Measurements from ENCODE around the gene LY86.

LY86 gene

DNA sequence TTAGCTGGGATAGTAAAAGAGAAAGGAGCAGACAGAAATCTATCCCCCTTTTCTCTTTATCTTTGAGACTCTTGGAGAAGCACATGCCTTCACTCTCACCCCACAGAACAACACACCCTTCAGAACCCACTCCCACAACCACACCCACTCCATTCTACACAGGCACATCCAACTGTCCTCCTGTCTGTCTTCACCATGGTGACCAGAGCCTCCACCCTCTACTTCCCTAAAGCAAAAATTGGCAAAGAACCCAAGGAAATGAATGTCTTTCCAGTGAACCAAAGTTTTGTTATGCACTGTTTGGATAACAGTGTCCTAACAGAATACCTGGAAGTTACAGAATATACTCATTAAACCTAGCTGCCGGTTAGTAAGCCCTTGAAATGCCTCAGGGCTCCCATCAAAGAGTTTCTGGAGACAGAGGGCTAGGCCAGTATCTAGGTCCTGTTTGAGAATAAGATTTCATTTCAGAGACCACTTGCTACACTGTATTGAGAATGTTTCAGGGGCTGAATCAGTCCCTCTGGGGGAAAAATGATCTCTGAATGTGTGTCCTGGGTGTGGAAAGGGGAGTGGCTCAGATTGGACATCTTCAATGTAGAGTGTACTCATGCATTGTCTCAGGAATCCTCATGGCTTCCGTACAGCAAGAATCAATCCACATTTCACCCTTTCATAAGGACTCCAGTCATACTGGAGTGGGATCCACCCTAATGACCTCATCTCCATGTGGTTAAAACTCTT is 101.1 kb downstream of the LY86 start:
- Mint-ChIP-seq H3K9me3 (no peaks in the 10 kb centered on the region), H3K4me1 (peaks cover 13% of the 10 kb centered on the region), H3K27me3 (no peaks in the 10 kb centered on the region), H3K4me3 (no peak overlapping the region), H3K27ac (no peak overlapping the region), H3K36me3 (ENCODE audit: low read depth) (no peaks in the 10 kb centered on the region)
- ATAC-seq (no peak), DNase-seq (no peak)

DNA sequence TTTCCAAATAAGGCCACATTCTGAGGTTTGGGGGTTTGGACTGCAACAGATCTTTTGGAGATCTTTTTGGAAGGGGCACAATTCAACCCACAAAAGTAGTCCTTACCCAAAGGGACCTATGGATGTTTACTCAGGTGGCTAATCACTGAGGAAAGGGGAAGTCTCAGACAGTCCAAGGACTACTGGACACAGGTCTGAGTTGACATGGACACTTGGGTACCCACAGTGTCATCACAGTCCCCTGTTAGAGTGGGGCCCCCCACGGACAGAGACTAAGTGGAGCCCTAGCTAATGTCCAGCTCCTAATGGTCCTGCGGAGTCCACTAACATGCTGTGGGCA is 101.6 kb downstream of the LY86 start:
- ATAC-seq, result no peak
- Mint-ChIP-seq H3K27me3 (no peaks in the 10 kb centered on the region), H3K9me3 (no peaks in the 10 kb centered on the region), H3K27ac (no peak overlapping the region), H3K36me3 (ENCODE audit: low read depth) (no peaks in the 10 kb centered on the region), H3K4me1 (peaks cover 8% of the 10 kb centered on the region), H3K4me3 (no peak overlapping the region)
- no peak for DNase-seq

DNA sequence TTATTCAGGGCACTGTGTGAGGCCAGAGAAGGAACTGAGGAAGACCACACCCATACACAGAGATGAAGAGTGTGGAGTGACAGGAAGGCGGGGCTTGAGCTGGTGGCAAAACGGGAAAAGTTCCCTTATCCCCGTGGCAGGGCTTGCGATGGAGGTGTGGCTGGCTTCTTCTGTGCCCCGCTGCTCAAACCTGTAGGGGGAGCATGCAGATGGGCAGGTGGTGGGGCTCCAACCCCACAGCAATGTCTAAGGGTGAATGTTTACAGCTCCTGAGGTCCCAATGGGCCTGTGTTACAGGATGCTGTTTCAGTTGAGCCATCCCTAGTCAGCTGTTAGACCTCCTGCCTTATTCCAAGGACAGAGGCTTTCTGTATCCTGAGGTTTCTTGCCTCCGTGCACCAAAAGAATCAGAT is 105.9 kb downstream of the LY86 start:
- H3K36me3 Mint-ChIP-seq (ENCODE audit: low read depth), result no peaks in the 10 kb centered on the region
- peaks cover 5% of the 10 kb centered on the region for H3K27me3 Mint-ChIP-seq
- no peak for DNase-seq
- H3K9me3 Mint-ChIP-seq, result no peaks in the 10 kb centered on the region
- H3K4me1 Mint-ChIP-seq, result no peaks in the 10 kb centered on the region
- no peak overlapping the region for H3K4me3 Mint-ChIP-seq
- H3K27ac Mint-ChIP-seq, result no peak overlapping the region
- no peak for ATAC-seq

DNA sequence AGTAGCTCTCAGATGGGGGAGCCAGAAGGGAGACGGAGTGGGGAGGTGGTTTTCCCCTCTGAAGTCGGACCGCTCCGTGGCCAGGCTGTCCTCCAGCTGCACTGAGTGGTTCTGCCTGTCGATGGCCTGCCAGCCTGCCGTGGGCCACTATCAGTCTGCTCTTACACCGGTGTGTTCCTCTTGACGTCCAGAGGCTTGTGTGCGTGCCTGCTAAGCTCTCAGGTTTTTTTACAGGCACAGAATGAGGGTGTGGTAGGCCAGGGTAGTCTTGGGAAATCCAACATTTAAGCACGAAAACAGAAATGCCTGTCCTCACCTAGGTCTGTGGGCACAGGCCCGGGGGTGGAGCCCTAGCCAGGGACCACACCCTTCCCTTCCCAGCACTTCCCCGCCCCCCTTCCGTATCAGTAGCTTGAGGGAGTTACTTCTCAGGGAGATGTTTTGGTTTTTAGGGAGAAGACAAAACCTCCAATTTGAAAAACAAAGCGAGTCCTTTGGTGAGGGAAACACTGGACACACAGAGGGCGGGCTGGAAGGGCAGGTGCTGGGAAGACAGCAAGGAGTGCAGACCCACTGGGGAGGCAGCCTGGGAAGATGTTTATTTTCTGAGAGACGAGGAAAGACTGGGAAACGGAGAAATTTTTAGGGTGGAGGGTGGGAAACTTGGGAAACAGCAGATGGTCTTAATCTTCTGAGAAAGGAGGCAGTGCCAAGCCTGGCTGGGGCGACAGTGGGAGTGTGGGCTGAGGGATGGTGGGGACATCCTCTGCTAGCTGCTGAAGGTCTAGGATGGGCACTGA is 106.5 kb downstream of the LY86 start:
- H3K27ac Mint-ChIP-seq, result no peak overlapping the region
- ATAC-seq, result no peak
- no peak for DNase-seq
- H3K36me3 Mint-ChIP-seq (ENCODE audit: low read depth), result no peaks in the 10 kb centered on the region
- no peaks in the 10 kb centered on the region for H3K9me3 Mint-ChIP-seq
- H3K4me3 Mint-ChIP-seq, result no peak overlapping the region
- peaks cover 7% of the 10 kb centered on the region for H3K27me3 Mint-ChIP-seq
- no peaks in the 10 kb centered on the region for H3K4me1 Mint-ChIP-seq

DNA sequence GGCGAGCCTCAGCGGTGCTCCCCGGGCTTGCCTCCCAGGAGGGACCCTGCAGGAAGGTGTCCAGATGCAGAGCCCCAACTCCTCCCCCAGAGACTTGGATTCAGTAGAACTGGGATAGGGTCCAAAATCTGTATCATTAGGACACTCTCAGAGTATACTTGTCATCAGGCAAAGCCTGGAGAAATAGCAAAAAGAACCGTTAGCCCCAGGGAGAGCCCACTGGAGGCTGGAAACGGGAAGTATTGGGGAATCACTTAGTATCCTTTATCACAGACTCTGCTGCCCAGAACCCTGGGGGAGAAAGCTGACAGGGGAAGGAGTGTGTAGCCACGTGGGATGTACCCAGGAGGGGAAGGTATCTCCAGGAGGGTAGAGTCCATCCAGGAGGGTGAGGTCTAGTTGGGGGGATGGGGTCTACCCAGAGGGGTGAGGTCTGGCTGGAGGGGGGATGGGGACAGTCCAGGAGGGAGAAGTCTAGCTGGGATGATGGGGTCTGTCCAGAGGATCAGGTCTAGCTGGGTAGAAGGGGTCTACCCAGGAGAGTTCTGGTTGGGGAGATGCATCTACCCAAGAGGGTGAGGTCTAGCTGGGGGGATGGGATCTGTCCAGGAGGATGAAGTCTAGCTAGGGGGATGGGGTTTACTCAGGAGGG is 107.2 kb downstream of the LY86 start:
- DNase-seq (no peak), ATAC-seq (no peak)
- no peak overlapping the region for H3K4me3 Mint-ChIP-seq
- no peak overlapping the region for H3K27ac Mint-ChIP-seq
- no peaks in the 10 kb centered on the region for H3K36me3 Mint-ChIP-seq (ENCODE audit: low read depth)
- no peaks in the 10 kb centered on the region for H3K4me1 Mint-ChIP-seq
- no peaks in the 10 kb centered on the region for H3K9me3 Mint-ChIP-seq
- peaks cover 10% of the 10 kb centered on the region for H3K27me3 Mint-ChIP-seq

DNA sequence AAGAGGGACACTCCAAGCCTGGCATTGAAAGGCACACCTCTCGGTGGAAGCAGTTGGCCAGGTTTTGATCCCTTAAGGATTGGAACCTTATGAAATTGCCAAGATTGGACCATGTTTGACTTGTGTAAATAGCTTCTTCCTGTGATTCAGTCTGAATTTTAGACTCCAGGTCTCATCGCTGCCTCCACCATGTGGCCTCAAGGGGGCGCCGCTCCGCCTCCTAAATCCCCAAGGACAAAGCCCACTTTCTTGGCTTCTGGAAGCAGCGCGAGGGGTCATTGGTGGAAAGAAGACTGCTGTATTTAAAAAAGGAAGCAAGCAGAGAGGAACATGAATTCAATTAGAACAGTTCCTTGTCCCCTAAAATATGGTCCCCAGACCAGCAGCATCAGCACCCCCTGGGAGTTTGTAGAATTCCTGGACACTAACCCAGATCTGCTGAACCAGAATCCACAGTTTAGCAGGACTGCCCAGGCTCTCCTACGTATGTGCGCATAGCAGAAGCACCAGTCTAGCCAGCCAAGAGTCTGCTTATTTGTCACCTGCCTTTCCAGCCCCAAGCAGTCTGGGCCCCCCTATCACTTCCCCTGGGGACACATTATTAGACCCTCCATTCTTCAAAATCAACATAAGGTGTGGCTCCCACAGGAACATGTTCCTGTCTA is 108.5 kb downstream of the LY86 start:
- DNase-seq (peak; percentile 58), ATAC-seq (no peak)
- no peaks in the 10 kb centered on the region for H3K4me1 Mint-ChIP-seq
- peaks cover 20% of the 10 kb centered on the region for H3K27me3 Mint-ChIP-seq
- H3K36me3 Mint-ChIP-seq (ENCODE audit: low read depth), result no peaks in the 10 kb centered on the region
- no peak overlapping the region for H3K27ac Mint-ChIP-seq
- no peak overlapping the region for H3K4me3 Mint-ChIP-seq
- H3K9me3 Mint-ChIP-seq, result no peaks in the 10 kb centered on the region

DNA sequence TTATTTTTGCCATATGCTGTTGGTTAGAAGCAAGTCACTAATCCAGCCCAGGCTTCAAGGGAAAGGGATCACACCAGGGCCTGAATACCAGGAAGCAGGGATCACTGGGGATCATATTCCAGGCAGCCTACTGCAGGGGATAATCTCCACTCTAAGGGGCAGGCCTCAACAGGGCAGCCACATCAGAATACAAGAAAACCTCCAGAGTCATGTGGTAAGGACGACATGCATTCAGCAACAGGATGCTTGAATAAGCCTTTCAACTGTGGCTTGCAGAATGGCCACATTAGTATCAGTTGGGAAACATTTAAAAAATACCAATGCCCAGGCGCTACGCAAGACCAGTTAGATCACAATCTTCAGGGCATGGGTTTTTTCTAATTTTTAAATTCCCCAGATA is 109.1 kb downstream of the LY86 start:
- no peak for ATAC-seq
- Mint-ChIP-seq H3K4me3 (no peak overlapping the region), H3K27me3 (peaks cover 21% of the 10 kb centered on the region)

DNA sequence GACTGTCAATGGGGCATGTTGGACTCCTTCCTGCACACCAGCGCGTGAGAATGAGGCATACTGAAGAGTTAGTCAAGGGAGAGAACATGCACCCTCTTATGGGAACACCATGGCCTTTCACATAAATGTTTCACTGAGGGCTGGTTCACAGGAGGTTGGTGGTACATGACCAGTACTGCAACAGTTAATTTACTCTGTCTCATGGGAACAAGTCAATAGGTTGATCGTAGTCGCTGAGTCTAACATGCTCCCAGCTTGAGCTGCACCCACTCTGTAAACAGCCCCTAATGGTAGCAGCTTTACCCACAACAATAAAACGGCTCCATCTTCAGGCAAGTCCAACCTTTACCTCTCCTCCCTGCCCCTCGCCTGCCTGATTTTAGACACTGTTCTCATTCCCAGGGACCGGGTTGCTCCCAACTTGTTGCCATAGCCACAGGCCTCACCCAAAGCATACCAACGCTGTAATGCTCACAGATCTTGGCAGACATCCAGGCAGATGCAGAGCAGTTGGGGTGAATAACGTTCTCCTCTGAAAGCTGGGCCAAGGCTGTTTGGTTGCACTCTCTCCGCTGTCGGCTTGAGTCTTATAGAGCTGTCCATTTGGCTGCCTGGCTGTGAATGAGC is 111.3 kb downstream of the LY86 start:
- peaks cover 3% of the 10 kb centered on the region for H3K4me1 Mint-ChIP-seq
- no peaks in the 10 kb centered on the region for H3K9me3 Mint-ChIP-seq
- H3K27ac Mint-ChIP-seq, result no peak overlapping the region
- no peak overlapping the region for H3K4me3 Mint-ChIP-seq
- no peaks in the 10 kb centered on the region for H3K36me3 Mint-ChIP-seq (ENCODE audit: low read depth)
- DNase-seq (no peak), ATAC-seq (no peak)
- peaks cover 27% of the 10 kb centered on the region for H3K27me3 Mint-ChIP-seq

More for the DNA sequence above, 109.1 kb downstream of the LY86 start:
- Mint-ChIP-seq H3K27ac (no peak overlapping the region), H3K36me3 (ENCODE audit: low read depth) (no peaks in the 10 kb centered on the region), H3K9me3 (no peaks in the 10 kb centered on the region), H3K4me1 (no peaks in the 10 kb centered on the region)
- DNase-seq, result no peak

DNA sequence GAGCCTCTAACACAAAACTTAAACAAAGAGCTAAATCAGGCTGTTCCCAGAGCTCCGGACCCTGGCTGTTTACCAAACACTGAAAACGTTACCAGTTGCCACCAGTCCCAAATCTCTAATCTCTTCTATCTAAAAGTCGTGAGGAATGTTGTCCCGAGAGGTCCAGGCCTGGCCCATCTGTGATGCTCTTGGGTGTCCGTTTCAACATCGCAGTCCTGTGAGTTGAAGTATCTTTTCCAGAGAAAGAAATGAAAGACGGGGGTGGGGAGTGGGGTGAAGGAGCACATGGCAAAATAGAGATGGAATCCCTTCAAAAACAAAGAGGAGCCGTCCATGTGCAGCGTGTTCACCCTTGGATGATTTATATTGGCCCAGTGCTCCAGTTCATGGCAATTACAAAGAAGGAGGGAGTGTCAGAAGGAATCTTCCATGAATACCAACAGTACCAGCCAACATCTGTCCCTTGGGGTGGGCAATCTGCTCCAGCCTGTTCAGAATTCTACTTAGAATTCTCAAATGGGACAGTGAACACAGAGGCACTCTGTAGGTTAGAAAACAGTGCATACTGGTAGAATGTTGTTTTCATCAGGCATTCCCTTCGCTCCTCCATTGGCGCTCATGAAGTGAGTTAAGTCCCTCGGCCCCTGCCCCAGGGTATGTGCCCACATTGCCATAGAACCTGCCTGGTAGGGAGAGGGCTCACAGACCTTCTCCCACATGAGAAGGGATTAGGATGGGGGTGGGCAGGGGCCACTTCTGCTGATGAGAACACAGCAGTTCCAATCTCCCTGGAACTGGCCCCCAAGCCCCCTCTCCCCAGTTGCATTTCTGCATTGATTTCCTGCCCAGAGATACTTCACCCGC is 112.1 kb downstream of the LY86 start:
- Mint-ChIP-seq H3K27ac (no peak overlapping the region), H3K27me3 (peaks cover 27% of the 10 kb centered on the region), H3K9me3 (no peaks in the 10 kb centered on the region), H3K4me3 (no peak overlapping the region), H3K36me3 (ENCODE audit: low read depth) (no peaks in the 10 kb centered on the region), H3K4me1 (peaks cover 3% of the 10 kb centered on the region)
- ATAC-seq, result no peak
- DNase-seq, result no peak

DNA sequence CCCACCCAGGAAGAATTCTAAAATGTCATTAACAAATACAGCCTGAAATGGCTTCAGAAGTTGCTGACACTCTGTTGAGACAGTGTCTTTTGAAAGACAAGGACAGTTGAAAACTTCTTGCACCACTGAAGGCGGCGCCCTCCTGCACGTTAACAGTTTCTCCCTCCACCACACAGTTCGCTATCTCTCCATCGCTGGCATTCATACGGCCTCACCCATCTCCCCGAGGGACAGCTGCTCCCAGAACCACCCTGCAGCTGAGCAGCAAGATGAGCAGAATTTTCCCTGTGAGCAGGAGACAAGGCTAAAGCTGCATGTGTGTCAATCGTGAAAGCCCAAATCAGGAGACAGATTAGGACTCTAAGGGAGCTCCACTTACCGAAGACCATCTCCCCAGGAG is 113.3 kb downstream of the LY86 start:
- ATAC-seq, result no peak
- no peak overlapping the region for H3K4me3 Mint-ChIP-seq
- peaks cover 3% of the 10 kb centered on the region for H3K4me1 Mint-ChIP-seq
- H3K27me3 Mint-ChIP-seq, result peaks cover 22% of the 10 kb centered on the region
- no peaks in the 10 kb centered on the region for H3K9me3 Mint-ChIP-seq
- H3K27ac Mint-ChIP-seq, result no peak overlapping the region
- H3K36me3 Mint-ChIP-seq (ENCODE audit: low read depth), result no peaks in the 10 kb centered on the region
- DNase-seq, result no peak

DNA sequence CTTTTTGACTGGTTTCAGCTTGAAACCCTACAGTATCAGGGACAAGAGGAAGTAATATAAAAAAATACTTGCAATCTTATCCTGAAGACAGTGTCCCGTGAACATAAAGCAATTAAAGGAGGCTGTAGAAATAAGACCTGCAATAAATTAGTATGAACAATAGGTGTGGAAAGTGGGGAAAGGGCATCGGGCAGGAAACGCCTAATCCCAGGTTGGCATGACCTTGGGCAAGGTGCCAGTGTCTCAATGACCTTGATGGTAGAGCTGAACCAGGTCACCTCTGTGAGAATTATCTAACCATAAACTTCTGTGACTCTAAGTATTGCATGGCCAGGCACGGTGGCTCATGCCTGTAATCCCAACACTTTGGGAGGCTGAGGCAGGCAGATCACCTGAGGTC is 115.2 kb downstream of the LY86 start:
- Mint-ChIP-seq H3K27me3 (peaks cover 22% of the 10 kb centered on the region), H3K27ac (no peak overlapping the region), H3K36me3 (ENCODE audit: low read depth) (no peaks in the 10 kb centered on the region), H3K4me3 (no peak overlapping the region), H3K9me3 (no peaks in the 10 kb centered on the region), H3K4me1 (peaks cover 3% of the 10 kb centered on the region)
- ATAC-seq (no peak), DNase-seq (no peak)
